EL (cell line): Measurements from ENCODE around the gene PSMA2.
"Not testable (repeated sequence)": the region's sequence is repeated elsewhere in the genome, so short reads cannot be mapped to it uniquely, and the experiment has no call there.

ENCODE experiments used
- DNase-seq: peaks from one replicate; pipeline ENCODE4 v3.0.0-alpha.2; 2016

Gene PSMA2

DNA sequence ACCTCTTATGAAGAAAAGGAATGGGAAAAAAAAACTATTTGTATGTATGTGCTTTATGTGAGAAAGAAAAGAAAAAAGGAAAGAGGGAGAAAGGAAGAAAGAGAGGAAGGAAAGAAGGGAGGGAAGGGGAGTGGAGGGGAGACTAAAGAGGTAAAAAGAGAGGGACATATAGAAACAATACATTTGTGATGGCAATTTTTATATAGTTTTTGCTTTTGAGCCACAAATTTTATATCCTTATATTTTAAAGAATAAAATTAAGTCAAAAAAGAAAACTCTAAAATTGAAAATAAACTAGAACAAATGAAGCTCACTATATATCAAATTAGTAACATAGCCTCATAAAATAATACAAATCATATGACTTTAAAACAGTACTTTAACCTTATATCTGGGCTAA, 31.1 kb downstream of the PSMA2 start:
- DNase-seq: no peak

DNA sequence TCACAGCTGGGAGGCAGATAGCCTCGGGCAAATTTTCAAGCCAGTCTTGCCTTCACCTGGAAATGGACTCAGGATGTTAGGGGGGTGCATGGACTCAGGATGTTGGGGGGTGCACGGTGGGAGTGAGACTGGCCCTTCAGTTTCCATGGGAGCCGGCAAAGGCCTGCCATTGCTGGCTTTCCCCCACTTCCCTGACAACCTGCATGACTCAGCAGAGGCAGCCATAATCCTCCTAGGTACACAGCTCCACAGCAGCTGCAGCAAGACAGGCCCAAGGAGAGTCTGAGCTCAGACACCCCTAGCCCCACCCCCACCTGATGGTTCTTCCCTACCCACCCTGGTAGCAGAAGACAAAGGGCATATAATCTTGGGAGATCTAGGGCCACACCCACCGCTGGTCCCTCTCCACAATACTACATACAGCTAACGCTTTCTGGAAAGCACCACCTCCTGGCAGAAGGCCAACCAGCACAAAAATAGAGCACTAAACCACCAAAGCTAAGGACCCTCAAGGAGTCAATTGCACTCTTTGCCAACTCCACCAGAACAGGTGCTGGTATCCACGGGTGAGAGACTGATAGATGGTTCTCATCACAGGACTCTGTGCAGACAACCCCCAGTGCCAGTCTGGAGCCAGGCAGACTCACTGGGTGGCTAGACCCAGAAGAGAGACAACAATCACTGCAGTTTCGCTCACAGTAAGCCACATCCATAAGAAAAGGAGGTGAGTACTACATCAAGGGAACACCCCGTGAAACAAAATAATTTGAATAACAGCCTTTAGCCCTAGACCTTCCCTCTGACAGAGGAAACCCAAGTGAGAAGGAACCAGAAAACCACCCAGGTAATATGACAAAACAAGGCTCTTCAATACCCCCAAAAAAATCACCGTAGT, 38.4 kb downstream of the PSMA2 start:
- DNase-seq: no peak

DNA sequence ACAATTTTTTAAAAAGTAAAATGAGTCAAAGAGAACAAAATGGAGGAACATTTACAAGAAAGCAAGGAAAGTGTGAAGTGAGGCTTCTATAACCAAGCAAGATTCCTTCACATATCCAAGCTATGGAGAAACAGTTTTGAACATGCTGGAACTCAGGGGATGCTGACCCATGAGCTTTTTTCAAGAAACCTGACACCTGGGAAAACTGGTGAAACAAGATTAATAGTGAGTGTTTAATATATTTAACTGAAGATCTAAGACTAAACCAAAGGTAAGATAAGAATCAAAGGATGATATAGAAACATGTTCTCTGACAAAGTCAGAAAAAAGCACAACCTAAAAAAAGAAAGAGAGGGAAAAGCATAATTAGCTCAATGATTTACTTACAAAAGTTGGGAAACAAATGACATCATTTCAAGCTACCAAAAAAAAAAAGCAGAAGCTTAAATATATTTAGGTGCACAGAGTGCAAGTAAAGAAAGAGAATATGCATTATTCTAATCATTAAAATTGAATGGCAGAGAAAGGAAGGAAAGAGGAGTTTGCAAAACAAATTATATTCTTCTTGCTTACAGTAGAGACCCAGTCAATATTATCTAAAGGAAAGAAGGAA, 45.0 kb downstream of the PSMA2 start:
- no peak for DNase-seq

DNA sequence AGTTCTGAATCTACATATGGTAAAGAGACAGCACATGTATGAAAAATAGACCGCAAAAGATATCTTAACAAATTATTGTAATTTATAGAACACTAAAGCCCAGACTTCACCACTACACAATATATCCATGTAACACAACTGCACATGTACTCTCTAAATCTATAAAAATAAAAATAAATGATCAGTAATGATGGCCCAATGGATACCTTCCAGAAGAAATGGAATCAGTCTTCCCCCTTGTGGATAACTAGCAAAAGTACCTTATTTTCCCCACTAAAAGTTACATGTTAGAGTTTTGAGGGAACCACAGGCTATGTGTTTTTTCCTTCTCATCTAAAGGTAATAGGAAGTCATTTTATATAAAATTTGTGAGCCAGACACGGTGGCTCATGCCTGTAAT, 45.8 kb downstream of the PSMA2 start:
- DNase-seq: peak; percentile 8

DNA sequence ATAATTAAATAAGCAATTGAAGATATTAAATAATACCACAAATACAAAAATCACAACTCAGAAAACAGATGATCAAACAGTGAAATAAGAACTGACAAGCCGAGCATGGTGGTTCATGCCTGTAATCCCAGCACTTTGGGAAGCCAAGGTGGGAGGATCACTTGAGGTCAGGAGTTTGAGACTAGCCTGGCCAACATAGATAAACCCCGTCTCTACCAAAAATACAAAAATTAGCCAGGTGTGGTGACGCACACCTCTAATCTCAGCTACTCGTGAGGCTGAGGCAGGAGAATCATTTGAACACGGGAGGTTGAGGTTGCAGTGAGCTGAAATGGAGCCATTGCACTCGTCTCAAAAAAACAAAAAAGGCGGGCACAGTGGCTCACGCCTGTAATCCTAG, 46.8 kb downstream of the PSMA2 start:
- not testable (repeated sequence) for DNase-seq

DNA sequence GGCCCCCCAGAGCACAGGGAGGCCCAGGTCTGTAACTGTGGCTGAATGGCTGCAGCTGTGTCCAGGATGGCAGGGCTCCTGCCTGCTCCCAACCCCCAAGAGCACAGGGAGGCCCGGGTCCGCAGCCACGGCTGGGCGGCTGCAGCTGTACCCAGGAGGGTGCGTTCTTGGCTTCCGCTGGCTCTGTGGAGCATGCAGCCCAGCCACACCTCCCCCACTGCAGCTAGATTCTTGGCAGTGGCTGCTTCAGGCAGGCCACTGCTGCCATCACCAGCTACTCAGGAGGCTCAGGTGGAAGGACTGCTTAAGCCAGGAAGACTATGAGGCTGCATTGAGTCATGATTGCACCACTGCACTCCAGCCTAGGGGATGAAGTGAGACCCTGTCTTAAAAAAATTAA, 48.0 kb downstream of the PSMA2 start:
- DNase-seq: no peak

DNA sequence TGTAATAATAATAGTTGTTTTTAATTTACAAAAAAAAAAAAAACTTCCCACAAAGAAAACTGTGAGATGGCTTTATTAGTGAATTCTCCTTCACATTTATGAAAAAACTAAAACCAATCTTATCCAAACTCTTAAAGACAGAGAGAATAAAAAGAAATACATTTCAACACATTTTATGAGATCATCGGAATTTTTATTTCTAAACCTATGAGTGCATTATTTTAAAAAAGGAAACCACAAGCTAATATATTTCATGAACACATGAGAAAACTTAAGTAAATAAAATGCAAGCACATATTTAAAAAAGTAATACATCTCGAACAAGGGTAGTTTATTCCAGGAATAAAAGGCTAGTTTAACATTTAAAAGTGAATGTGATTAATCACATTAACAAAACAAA, 51.6 kb downstream of the PSMA2 start:
- DNase-seq: no peak

DNA sequence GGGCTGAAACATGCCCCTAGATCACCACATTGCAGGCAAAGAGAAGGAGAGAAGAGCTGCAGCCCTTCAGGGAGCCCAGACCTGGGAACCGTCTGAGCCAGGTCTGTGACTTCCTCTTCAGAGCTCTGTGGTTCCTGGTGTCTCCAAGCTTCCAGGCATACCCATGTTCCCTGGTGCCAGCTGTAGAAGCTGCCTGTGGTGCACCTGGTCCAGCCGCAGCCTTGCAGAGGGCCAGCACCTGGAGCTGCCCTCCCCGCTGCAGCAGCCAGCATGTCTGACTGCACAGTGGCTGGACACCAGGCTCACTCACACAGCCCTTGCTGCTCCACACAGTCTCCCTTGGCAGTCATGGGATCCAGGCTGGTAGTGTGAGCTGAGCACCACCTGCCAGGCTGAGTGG, 53.7 kb downstream of the PSMA2 start:
- DNase-seq: no peak

DNA sequence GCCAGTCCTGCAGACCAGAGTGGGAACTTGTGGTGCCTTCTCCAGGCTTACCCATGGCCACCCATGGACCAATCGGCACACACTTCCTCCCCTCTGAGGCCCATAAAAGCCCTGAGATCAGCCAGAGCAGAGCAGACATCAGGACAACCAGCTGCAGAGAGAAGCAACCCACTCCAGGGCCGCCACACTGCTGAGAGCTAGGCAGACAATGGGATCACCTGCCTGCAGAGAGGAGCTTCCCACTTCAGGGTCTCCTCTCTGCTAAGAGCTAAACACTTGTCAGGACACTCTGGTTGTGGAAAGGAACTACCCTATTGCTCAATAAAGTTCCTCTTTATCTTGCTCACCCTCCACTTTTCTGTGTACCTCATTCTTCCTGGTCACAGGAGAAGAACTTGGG, 54.1 kb downstream of the PSMA2 start:
- DNase-seq: no peak

DNA sequence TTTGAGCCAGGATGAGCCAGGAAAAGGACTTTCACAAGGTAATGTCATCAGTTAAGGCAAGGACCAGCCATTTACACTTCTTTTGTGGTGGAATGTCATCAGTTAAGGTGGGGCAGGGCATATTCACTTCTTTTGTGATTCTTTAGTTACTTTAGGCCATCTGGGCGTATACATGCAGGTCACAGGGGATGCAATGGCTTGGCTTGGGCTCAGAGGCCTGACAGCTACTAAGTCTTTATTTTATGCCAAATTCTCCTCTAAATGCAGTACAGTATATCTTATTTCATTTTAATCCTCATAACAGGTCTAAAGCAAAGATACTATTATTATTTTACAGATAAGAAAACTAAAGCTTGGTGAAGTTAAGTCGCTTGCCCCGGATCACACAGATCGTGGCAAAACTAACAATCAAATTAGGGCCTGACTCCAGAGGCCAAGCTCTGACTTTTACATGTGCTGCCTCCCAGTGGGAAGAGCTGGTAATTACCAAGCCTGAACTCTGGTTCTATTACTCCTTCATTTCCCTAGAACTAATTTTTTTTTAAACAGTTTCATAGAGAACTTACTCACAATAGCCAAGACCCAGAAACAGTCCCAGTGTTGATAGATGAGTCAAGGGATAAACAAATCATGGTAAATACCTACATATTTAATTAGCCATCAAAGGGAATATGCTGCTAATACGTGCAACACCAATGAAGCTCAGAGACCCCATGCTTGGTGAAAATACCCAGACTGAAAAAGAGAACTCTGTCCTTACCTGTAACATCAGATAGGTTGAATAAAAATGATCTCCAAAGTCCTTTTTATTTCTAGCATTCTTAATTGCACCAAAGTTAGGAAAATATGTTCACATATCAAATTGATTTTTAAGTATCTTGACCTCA, 55.5 kb downstream of the PSMA2 start:
- peak; percentile 60 for DNase-seq

DNA sequence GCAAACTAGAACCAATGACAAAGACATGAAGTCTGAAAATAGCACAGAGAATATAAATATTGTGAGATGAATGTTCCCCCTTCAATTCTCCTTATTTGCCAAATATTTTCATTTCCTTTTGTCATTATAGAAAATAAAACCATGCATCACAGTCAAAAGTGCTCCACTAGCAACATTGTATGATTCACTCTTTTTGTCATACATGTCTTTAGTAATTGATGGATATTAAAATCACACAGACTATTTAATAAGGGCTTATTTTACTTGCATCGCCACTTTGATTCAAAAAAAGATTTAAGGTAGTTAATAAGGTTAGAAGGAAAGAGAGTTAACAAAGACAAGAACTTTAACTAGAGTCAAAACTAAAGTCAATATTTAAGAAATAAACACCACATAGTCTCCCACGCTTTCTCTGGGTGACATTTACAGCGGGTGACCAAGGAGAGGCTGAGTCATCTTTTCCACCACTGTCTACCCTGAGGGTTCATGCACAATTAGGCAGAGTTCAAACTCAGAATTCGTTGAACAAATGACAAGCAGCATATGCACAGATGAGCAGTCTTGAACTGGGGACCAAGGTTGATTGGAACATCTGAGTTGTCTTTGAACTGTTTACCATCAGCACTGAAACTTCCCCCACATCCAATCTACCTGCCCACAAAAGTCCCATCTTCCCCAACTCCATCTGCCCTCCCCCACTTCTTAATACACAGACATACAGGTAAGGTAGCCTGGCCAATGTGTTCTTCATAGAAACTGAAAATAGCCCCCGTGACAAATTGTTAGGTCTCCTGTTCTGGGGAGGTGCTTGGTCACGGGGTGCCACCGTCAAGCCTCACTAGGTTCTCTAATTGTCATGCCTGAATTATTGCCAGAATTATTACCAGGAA, 62.6 kb downstream of the PSMA2 start:
- DNase-seq: peak; percentile 40

DNA sequence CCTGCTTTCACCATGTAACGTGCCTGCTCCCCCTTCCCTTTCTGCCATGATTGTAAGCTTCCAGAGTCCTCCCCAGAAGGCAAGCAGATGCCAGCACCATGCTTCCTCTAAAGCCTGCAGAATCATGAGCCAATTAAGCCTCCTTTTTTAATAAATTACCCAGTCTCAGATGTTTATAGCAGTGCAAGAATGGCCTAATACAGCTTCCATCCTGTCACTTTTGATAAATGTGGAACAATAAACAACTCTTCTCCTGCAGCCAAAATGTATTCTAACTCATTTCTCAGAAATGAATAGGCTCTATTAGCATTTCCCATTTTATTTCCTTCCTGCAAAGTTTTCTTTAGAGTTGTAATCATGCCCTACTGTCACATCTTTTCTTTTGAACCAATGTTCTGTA, 63.5 kb downstream of the PSMA2 start:
- DNase-seq: no peak
